Endodermal cell (in vitro differentiated cells): ENCODE measurements around the gene WDFY3. TPM values are rescaled to one million over a fixed set of nuclear protein-coding genes. Genes with fewer than 3 reads are reported as not detected.

Experiments used
- DNase-seq: peaks from one replicate; pipeline ENCODE4 v3.0.0-alpha.2; 2017
- H3K27ac ChIP-seq: 2 replicates; pipeline ENCODE4 v1.5.1; 2013; ENCODE audit warnings: mild to moderate bottlenecking, low read depth, low read length, moderate library complexity
- H3K27me3 ChIP-seq: 2 replicates; pipeline ENCODE4 v1.6.1; 2013; ENCODE audit warnings: mild to moderate bottlenecking, low read length, moderate library complexity; ENCODE audit not compliant: insufficient read depth, control insufficient read depth, poor library complexity, severe bottlenecking
- H3K36me3 ChIP-seq: 2 replicates; pipeline ENCODE4 v1.7.0; 2013; ENCODE audit warnings: mild to moderate bottlenecking, low read length, moderate library complexity; ENCODE audit not compliant: control insufficient read depth, insufficient read depth
- H3K4me1 ChIP-seq: one replicate; pipeline ENCODE4 v1.7.0; 2013; ENCODE audit warnings: low read length; ENCODE audit not compliant: control insufficient read depth, insufficient read depth
- H3K4me3 ChIP-seq: 2 replicates; pipeline ENCODE4 v1.5.1; 2013; ENCODE audit warnings: mild to moderate bottlenecking, low read length, moderate library complexity
- H3K9ac ChIP-seq: 2 replicates; pipeline ENCODE4 v1.6.1; 2013; ENCODE audit warnings: mild to moderate bottlenecking, low read length, moderate library complexity; ENCODE audit not compliant: poor library complexity, severe bottlenecking; ENCODE audit errors: extremely low read depth
- H3K9me3 ChIP-seq: 2 replicates; pipeline ENCODE4 v1.6.1; 2013; ENCODE audit warnings: mild to moderate bottlenecking, low read length, moderate library complexity; ENCODE audit not compliant: control insufficient read depth
- H3K27ac Mint-ChIP-seq: 2 replicates; pipeline ENCODE4 v1.8.0; 2020; ENCODE audit warnings: mixed read lengths
- H3K27me3 Mint-ChIP-seq: 2 replicates; pipeline ENCODE4 v1.8.0; 2021; ENCODE audit warnings: mild to moderate bottlenecking, mixed read lengths; ENCODE audit not compliant: insufficient read depth
- H3K36me3 Mint-ChIP-seq: 2 replicates; pipeline ENCODE4 v1.8.0; 2020; ENCODE audit warnings: low read depth, mixed read lengths
- H3K4me1 Mint-ChIP-seq: 2 replicates; pipeline ENCODE4 v1.8.0; 2020; ENCODE audit warnings: mixed read lengths
- H3K4me3 Mint-ChIP-seq: 2 replicates; pipeline ENCODE4 v1.8.0; 2020; ENCODE audit warnings: mild to moderate bottlenecking, moderate library complexity, mixed read lengths
- H3K9me3 Mint-ChIP-seq: 2 replicates; pipeline ENCODE4 v1.8.0; 2020; ENCODE audit warnings: mild to moderate bottlenecking, mixed read lengths
- CTCF ChIP-seq: fragments of 200-600 bp; sonication (generic); conservative IDR thresholded peaks from 2 replicates; pipeline ENCODE4 v1.5.0; 2021; ENCODE audit warnings: antibody characterized with exemption, mild to moderate bottlenecking
- WGBS, 2 experiments: methylation state at CpG; one replicate each; pipeline versions ENCODE4 v1.1.5 to v1.1.7; 2013; ENCODE audit warnings: missing lambda C conversion rate in 2 of 2, mixed read lengths in 1 of 2; ENCODE audit not compliant: insufficient coverage in 1 of 2, insufficient read length in 1 of 2; 5-methylcytosine and 5-hydroxymethylcytosine counted together
- total RNA-seq, 2 donors: library from RNA; stranded (reverse); fragmentation: NEBNext Ultra II Directional in 1 of 2; extraction: Animal tissue kit (Norgen Biotek cat#: 25700) in 1 of 2; gene quantifications; 2 replicates in 1 of 2; 3 replicates in 1 of 2; pipeline ENCODE4 v1.2.1, GENCODE V29; 2021

Gene WDFY3
- total RNA-seq, 2 donors from 2014 or later: 91.1 to 103 TPM

DNA sequence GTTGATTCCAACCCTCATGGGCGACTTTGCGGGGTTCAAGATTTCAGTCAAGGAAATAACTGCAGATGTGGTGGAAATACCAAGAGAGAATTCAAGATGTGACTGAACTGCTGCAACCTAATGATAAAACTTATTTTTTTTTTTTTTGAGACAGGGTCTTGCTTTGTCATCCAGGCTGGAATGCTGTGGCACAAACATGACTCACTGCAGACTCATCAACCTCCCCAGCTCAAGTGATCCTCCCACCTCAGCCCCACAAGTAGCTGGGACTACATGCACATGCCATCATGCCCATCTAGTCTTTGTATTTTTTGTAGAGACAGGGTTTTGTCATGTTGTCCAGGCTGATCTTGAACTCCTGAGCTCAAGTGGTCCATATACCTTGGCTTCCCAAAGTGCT is 19.5 kb upstream of the WDFY3 start:
- H3K27ac ChIP-seq: no peak overlapping the region
- peaks cover 47% of the 10 kb centered on the region for H3K9me3 Mint-ChIP-seq

GRCh38 chr4:84977396-84977795 is 10.9 kb upstream of the WDFY3 start:
- Mint-ChIP-seq H3K27me3 (no peaks in the 10 kb centered on the region), H3K36me3 (peaks cover 3% of the 10 kb centered on the region), H3K27ac (no peak overlapping the region), H3K9me3 (peaks cover 3% of the 10 kb centered on the region), H3K4me3 (no peak overlapping the region), H3K4me1 (peaks cover 4% of the 10 kb centered on the region)
- DNase-seq: no peak
- Histone ChIP-seq H3K9me3 (no peaks in the 10 kb centered on the region), H3K36me3 (no peaks in the 10 kb centered on the region), H3K9ac (no peak overlapping the region), H3K27me3 (no peaks in the 10 kb centered on the region), H3K4me3 (no peak overlapping the region), H3K4me1 (no peaks in the 10 kb centered on the region), H3K27ac (no peak overlapping the region)
- TF ChIP-seq CTCF: no peak

More for the DNA sequence above, 19.5 kb upstream of the WDFY3 start:
- TF ChIP-seq CTCF: no peak
- WGBS, 2 experiments: 96 to 100% methylated on average over 2 of the region's 2 CpGs
- Histone ChIP-seq H3K27me3 (no peaks in the 10 kb centered on the region), H3K4me1 (no peaks in the 10 kb centered on the region), H3K9ac (no peak overlapping the region), H3K36me3 (no peaks in the 10 kb centered on the region), H3K4me3 (no peak overlapping the region), H3K9me3 (peaks cover 30% of the 10 kb centered on the region)
- peaks cover 5% of the 10 kb centered on the region for H3K27me3 Mint-ChIP-seq
- H3K4me1 Mint-ChIP-seq: no peaks in the 10 kb centered on the region
- DNase-seq: no peak
- peaks cover 16% of the 10 kb centered on the region for H3K36me3 Mint-ChIP-seq
- no peak overlapping the region for H3K4me3 Mint-ChIP-seq
- H3K27ac Mint-ChIP-seq: no peak overlapping the region

- TF ChIP-seq CTCF: no peak
- H3K4me3 Mint-ChIP-seq: no peak overlapping the region
- Histone ChIP-seq H3K27me3 (no peaks in the 10 kb centered on the region), H3K27ac (no peak overlapping the region), H3K36me3 (no peaks in the 10 kb centered on the region), H3K4me1 (no peaks in the 10 kb centered on the region), H3K9ac (no peak overlapping the region), H3K4me3 (no peak overlapping the region), H3K9me3 (no peaks in the 10 kb centered on the region)
- H3K4me1 Mint-ChIP-seq: peaks cover 7% of the 10 kb centered on the region
- H3K27ac Mint-ChIP-seq: no peak overlapping the region
- H3K27me3 Mint-ChIP-seq: no peaks in the 10 kb centered on the region
- DNase-seq: no peak
- peaks cover 3% of the 10 kb centered on the region for H3K36me3 Mint-ChIP-seq
- no peaks in the 10 kb centered on the region for H3K9me3 Mint-ChIP-seq
Observed at GRCh38 chr4:84973856-84974255, 7.4 kb upstream of the WDFY3 start.
